HEK293 (cell line): ENCODE results near the gene SEC22B.
"Not testable (repeated sequence)": the region's sequence is repeated elsewhere in the genome, so short reads cannot be mapped to it uniquely, and the experiment has no call there.

Experiments used
- CTCF ChIA-PET: fragments of 350-600 bp; formaldehyde crosslinking; extraction: SDS; loops from one replicate; lab custom pipeline; 2021; ENCODE audit warnings: antibody characterized with exemption; lab: Yijun Ruan, JAX
- POLR2A ChIA-PET: fragments of 300-600 bp; formaldehyde crosslinking; extraction: SDS; loops from one replicate; lab custom pipeline; 2020; ENCODE audit warnings: antibody characterized with exemption, inconsistent platforms; lab: Yijun Ruan, JAX
- H3K27ac ChIP-seq: fragments of 200-500 bp; sonication (Bioruptor generic); 2 replicates; pipeline ENCODE4 v1.5.1; 2014; ENCODE audit warnings: low read depth, low read length, control low read depth, inconsistent platforms; ENCODE audit errors: extremely low read depth
- H3K36me3 ChIP-seq, 2 experiments: fragments of 200-500 bp in 1 of 2; sonication (Bioruptor generic) in 1 of 2; 1 replicate in 1 of 2; 2 replicates in 1 of 2; pipeline ENCODE4 v1.5.1; 2014 to 2017; ENCODE audit warnings: inconsistent platforms in 2 of 2, low read length in 2 of 2; ENCODE audit not compliant: control insufficient read depth in 2 of 2, insufficient read depth in 1 of 2
- H3K4me1 ChIP-seq: fragments of 200-500 bp; sonication (Bioruptor generic); 2 replicates; pipeline ENCODE4 v1.5.1; 2014; ENCODE audit warnings: mild to moderate bottlenecking, low read length, inconsistent platforms; ENCODE audit not compliant: control insufficient read depth, insufficient read depth
- H3K4me3 ChIP-seq: 2 replicates; pipeline ENCODE4 v1.5.1; 2011; ENCODE audit warnings: low read depth, mild to moderate bottlenecking, control low read depth, low read length, moderate library complexity
- H3K9me3 ChIP-seq: fragments of 200-500 bp; sonication (Bioruptor generic); 2 replicates; pipeline ENCODE4 v1.5.1; 2014; ENCODE audit warnings: low read depth, low read length, inconsistent platforms; ENCODE audit not compliant: control insufficient read depth, insufficient read depth
- GLI4 ChIP-seq: fragments of 450-650 bp; formaldehyde crosslinking; IDR thresholded peaks from 2 replicates; pipeline ENCODE4 v1.5.1; 2016; ENCODE audit warnings: missing biosample characterization, missing genetic modification characterization
- IKZF3 ChIP-seq: fragments of 450-650 bp; IDR thresholded peaks from 2 replicates; pipeline ENCODE4 v1.5.0; 2018; ENCODE audit warnings: missing biosample characterization, mild to moderate bottlenecking, missing genetic modification characterization, moderate library complexity
- PRDM10 ChIP-seq: fragments of 450-650 bp; formaldehyde crosslinking; IDR thresholded peaks from 2 replicates; pipeline ENCODE4 v1.5.1; 2016; ENCODE audit warnings: missing biosample characterization, missing genetic modification characterization
- ZBTB17 ChIP-seq: fragments of 450-650 bp; formaldehyde crosslinking; IDR thresholded peaks from 2 replicates; pipeline ENCODE4 v1.5.1; 2016; ENCODE audit warnings: missing biosample characterization, missing genetic modification characterization
- ZBTB26 ChIP-seq: fragments of 450-650 bp; formaldehyde crosslinking; optimal IDR thresholded peaks from 2 replicates; pipeline ENCODE3; 2016; ENCODE audit warnings: missing biosample characterization, mild to moderate bottlenecking, missing genetic modification characterization
- ZNF112 ChIP-seq: fragments of 450-650 bp; formaldehyde crosslinking; IDR thresholded peaks from 2 replicates; pipeline ENCODE4 v1.5.0; 2017; ENCODE audit warnings: missing biosample characterization, missing genetic modification characterization
- ZNF398 ChIP-seq: fragments of 450-650 bp; formaldehyde crosslinking; IDR thresholded peaks from 2 replicates; pipeline ENCODE4 v1.5.1; 2017; ENCODE audit warnings: missing biosample characterization, missing genetic modification characterization
- ZNF501 ChIP-seq: fragments of 450-650 bp; formaldehyde crosslinking; IDR thresholded peaks from 2 replicates; pipeline ENCODE4 v1.5.1; 2016; ENCODE audit warnings: missing biosample characterization, missing genetic modification characterization
- ZNF600 ChIP-seq: fragments of 450-650 bp; formaldehyde crosslinking; IDR thresholded peaks from 2 replicates; pipeline ENCODE4 v1.5.1; 2016; ENCODE audit warnings: missing biosample characterization, missing genetic modification characterization
- ZNF660 ChIP-seq: fragments of 450-650 bp; IDR thresholded peaks from 2 replicates; pipeline ENCODE4 v1.5.1; 2018; ENCODE audit warnings: missing biosample characterization, mild to moderate bottlenecking, missing genetic modification characterization
- ZNF792 ChIP-seq: fragments of 450-650 bp; formaldehyde crosslinking; IDR thresholded peaks from 2 replicates; pipeline ENCODE4 v1.5.1; 2016; ENCODE audit warnings: missing biosample characterization, missing genetic modification characterization

The SEC22B gene

GRCh38 chr1:120176092-120176855 is at the start of gene SEC22B (continued):
- TF ChIP-seq GLI4 (tag by site-specific recombination) (peak; percentile 87), IKZF3 (tag by site-specific recombination) (peak; percentile 81), ZNF112 (no peak)

- POLR2A ChIA-PET, CTCF ChIA-PET, H3K4me1 ChIP-seq: not testable (repeated sequence)
These were observed 41.6 kb upstream of the SEC22B start for GRCh38 chr1:120217933-120218332.

GRCh38 chr1:120217175-120217929 is 41.0 kb upstream of the SEC22B start:
- H3K9me3 ChIP-seq, H3K4me3 ChIP-seq, POLR2A ChIA-PET, H3K27ac ChIP-seq, H3K36me3 ChIP-seq, CTCF ChIA-PET, H3K4me1 ChIP-seq: not testable (repeated sequence)

More at GRCh38 chr1:120217933-120218332, 41.6 kb upstream of the SEC22B start:
- H3K36me3 ChIP-seq, H3K4me3 ChIP-seq, H3K9me3 ChIP-seq, H3K27ac ChIP-seq: not testable (repeated sequence)

- H3K4me1 ChIP-seq, CTCF ChIA-PET: not testable (repeated sequence)
These were observed 37.3 kb upstream of the SEC22B start for GRCh38 chr1:120213606-120214005.

GRCh38 chr1:120210754-120211153 is 34.4 kb upstream of the SEC22B start:
- CTCF ChIA-PET, POLR2A ChIA-PET, H3K36me3 ChIP-seq, H3K27ac ChIP-seq, H3K9me3 ChIP-seq, H3K4me3 ChIP-seq, H3K4me1 ChIP-seq: not testable (repeated sequence)

More at GRCh38 chr1:120213606-120214005, 37.3 kb upstream of the SEC22B start:
- H3K9me3 ChIP-seq, H3K4me3 ChIP-seq, POLR2A ChIA-PET, H3K27ac ChIP-seq, H3K36me3 ChIP-seq: not testable (repeated sequence)

- H3K36me3 ChIP-seq, POLR2A ChIA-PET, H3K4me1 ChIP-seq, CTCF ChIA-PET, H3K9me3 ChIP-seq: not testable (repeated sequence)
- peak overlapping the region; percentile 71 for H3K27ac ChIP-seq
- peak overlapping the region; percentile 44 for H3K4me3 ChIP-seq
- TF ChIP-seq ZNF792 (tag by site-specific recombination), result 0 out of 2 replicates have a peak, but pooled peaks have one; percentile 51
- peak; percentile 28; the same call in 1 of the 2 replicates for TF ChIP-seq ZNF398
- TF ChIP-seq ZNF660, result peak; percentile 31
- peak; percentile 51 for TF ChIP-seq ZBTB26
- peak; percentile 61; the same call in 1 of the 2 replicates for TF ChIP-seq ZNF501 (tag by site-specific recombination)
- TF ChIP-seq ZNF600 (tag by site-specific recombination), result 0 out of 2 replicates have a peak, but pooled peaks have one; percentile 28
- peak; percentile 84 for TF ChIP-seq ZBTB17 (tag by site-specific recombination)
- peak; percentile 94 for TF ChIP-seq PRDM10 (tag by site-specific recombination)
These were observed 20.8 kb upstream of the SEC22B start for GRCh38 chr1:120196863-120197775.
